BE2C (cell line): ENCODE data around the gene TUBB2B.
"Not testable (repeated sequence)": the region's sequence is repeated elsewhere in the genome, so short reads cannot be mapped to it uniquely, and the experiment has no call there.

ENCODE experiments used
- DNase-seq: peaks from one replicate; pipeline ENCODE4 v3.0.0-alpha.2; 2020
- H3K27me3 ChIP-seq: fragments of 250-450 bp; sonication (Bioruptor Pico); 2 replicates; pipeline ENCODE4 v1.5.1; 2020; ENCODE audit warnings: mild to moderate bottlenecking
- H3K36me3 ChIP-seq: fragments of 250-450 bp; sonication (Bioruptor Pico); 2 replicates; pipeline ENCODE4 v1.5.1; 2020; ENCODE audit warnings: mild to moderate bottlenecking
- H3K4me1 ChIP-seq: fragments of 250-450 bp; sonication (Bioruptor Pico); 2 replicates; pipeline ENCODE4 v1.5.1; 2020
- H3K4me3 ChIP-seq: 2 replicates; pipeline ENCODE4 v1.5.1; 2011; ENCODE audit warnings: low read depth, low read length
- H3K9me3 ChIP-seq: fragments of 250-450 bp; sonication (Bioruptor Pico); 2 replicates; pipeline ENCODE4 v1.5.1; 2020
- CTCF ChIP-seq: IDR thresholded peaks from 2 replicates; pipeline ENCODE4 v1.5.1; 2012; ENCODE audit warnings: mild to moderate bottlenecking, low read depth, low read length

TUBB2B gene

GRCh38 chr6:3193102-3193849 lies 34.2 kb downstream of the TUBB2B start:
- Histone ChIP-seq H3K4me1 (no peaks in the 10 kb centered on the region), H3K36me3 (peaks cover 17% of the 10 kb centered on the region), H3K4me3 (no peak overlapping the region), H3K27me3 (no peaks in the 10 kb centered on the region), H3K9me3 (no peaks in the 10 kb centered on the region)
- no peak for DNase-seq
- no peak for TF ChIP-seq CTCF

GRCh38 chr6:3190779-3191178 lies 36.7 kb downstream of the TUBB2B start:
- H3K4me1 ChIP-seq: peaks cover 3% of the 10 kb centered on the region
- no peak overlapping the region for H3K4me3 ChIP-seq
- no peak for TF ChIP-seq CTCF
- peaks cover 17% of the 10 kb centered on the region for H3K36me3 ChIP-seq
- H3K9me3 ChIP-seq: no peaks in the 10 kb centered on the region
- no peaks in the 10 kb centered on the region for H3K27me3 ChIP-seq
- DNase-seq: no peak

GRCh38 chr6:3190056-3190455 lies 37.4 kb downstream of the TUBB2B start:
- peaks cover 17% of the 10 kb centered on the region for H3K36me3 ChIP-seq
- peaks cover 3% of the 10 kb centered on the region for H3K4me1 ChIP-seq
- no peaks in the 10 kb centered on the region for H3K9me3 ChIP-seq
- no peak for DNase-seq
- no peaks in the 10 kb centered on the region for H3K27me3 ChIP-seq
- no peak overlapping the region for H3K4me3 ChIP-seq
- no peak for TF ChIP-seq CTCF

GRCh38 chr6:3189192-3189591 lies 38.3 kb downstream of the TUBB2B start:
- not testable (repeated sequence) for H3K4me1 ChIP-seq, H3K4me3 ChIP-seq, H3K27me3 ChIP-seq, DNase-seq, H3K9me3 ChIP-seq
- peaks cover 17% of the 10 kb centered on the region for H3K36me3 ChIP-seq

- H3K36me3 ChIP-seq: peaks cover 17% of the 10 kb centered on the region
- no peaks in the 10 kb centered on the region for H3K27me3 ChIP-seq
- no peaks in the 10 kb centered on the region for H3K9me3 ChIP-seq
- H3K4me3 ChIP-seq: no peak overlapping the region
- TF ChIP-seq CTCF: no peak
- peaks cover 3% of the 10 kb centered on the region for H3K4me1 ChIP-seq
- no peak for DNase-seq
Observed at GRCh38 chr6:3188262-3188661, 39.2 kb downstream of the TUBB2B start.

- no peak for DNase-seq
Observed at GRCh38 chr6:3186974-3187382, 40.5 kb downstream of the TUBB2B start.

More at GRCh38 chr6:3186974-3187382, 40.5 kb downstream of the TUBB2B start:
- Histone ChIP-seq H3K36me3 (peaks cover 17% of the 10 kb centered on the region), H3K4me3 (no peak overlapping the region), H3K27me3 (no peaks in the 10 kb centered on the region), H3K9me3 (no peaks in the 10 kb centered on the region), H3K4me1 (peaks cover 3% of the 10 kb centered on the region)
- TF ChIP-seq CTCF: no peak
